HG03520 (cell line): Measurements from ENCODE around the gene BCL6.

Source experiments
- ATAC-seq: cut with Tn5 transposase; IDR thresholded peaks from one replicate; pipeline ENCODE4 v1.9.1; 2021; ENCODE audit warnings: mild to moderate bottlenecking, moderate library complexity; ENCODE audit not compliant: unreplicated experiment

BCL6 gene

DNA sequence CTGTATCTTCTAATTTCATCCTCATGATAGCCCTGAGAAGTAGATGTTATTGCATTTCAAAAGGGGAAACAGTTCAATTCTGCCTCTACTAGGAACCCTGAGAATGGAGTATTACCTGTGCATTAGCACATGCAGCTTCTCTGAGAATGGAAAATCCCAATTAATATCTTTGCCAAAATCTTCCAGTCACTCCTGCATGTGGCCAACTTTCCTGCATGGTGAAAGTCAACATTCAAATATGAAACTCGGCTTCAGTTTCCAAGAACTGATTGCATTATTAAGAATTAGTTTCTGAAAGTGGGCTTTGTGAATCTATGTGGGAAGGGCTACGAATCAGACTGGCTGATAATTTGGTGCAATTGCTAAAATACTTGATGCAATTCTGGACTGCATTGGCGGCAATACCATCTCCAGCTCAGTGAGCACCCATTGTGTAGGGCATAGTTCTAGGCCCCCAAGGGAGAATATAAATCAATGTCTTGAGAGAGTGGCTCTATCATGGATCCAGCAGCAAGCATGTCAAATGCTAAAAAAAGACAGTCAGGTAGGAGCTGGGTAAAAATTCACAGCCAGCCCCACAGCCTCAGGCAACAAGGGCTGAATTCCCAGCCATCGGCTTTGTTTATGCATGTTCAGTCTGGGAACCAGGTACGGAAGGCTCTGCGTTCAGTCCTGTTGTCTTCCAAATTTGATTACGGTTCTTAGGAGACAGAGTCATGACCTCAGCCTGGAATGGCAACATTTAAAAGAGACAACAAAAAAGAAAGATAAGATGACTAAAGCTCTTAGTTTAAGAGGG is 18.8 kb upstream of the BCL6 start:
- ATAC-seq = no peak

GRCh38 chr3:187762792-187763191 is 17.5 kb upstream of the BCL6 start:
- no peak for ATAC-seq

GRCh38 chr3:187759601-187760000 is 14.3 kb upstream of the BCL6 start:
- no peak for ATAC-seq

DNA sequence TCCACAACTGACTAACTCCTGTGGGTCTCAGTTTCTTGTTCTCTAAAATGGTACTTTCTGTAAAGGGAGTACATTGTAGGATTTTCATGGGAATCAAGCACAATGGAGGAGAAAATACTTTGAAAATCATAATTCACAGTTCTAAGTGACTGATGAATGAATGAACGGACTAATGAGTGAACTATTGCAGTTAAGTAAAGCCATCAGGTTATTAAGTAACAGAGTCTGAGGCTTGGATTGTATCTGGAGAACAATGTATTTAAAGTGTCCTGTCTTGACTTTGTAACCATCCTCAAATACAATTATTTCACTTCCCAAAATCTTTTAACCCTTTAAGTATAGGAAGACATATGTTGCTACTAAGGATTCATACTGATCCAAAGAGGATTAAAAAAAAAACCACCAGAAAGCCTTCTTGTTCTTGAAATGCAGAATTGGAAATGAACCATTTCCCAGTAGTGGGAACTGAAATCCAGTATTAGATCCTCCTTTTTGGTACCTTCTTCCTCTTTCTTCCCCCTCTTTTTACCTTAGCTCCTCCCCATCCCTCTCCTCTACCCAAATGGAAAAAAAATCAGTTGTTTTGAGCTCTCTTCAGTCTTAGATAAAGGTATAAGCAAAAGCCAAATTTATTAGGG is 13.2 kb upstream of the BCL6 start:
- ATAC-seq = no peak

DNA sequence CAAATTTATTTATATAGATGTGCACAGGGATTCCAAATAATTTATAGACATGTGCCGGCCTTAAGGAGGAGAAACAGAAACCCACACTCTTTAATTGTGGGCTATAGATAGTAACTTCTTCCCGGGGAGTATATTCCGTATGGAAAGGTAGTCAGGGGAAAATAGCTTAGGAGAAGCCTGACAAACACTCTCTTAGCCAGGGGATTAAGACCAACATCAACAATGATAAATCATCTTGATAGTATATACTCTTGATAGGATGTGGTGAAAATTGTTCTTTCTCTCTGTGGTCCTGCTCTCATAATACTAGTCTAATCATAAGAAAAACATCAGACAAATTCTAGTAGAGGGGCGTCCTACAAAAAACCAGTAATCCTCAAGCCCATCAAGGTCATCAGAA is 8.2 kb upstream of the BCL6 start:
- ATAC-seq = no peak

DNA sequence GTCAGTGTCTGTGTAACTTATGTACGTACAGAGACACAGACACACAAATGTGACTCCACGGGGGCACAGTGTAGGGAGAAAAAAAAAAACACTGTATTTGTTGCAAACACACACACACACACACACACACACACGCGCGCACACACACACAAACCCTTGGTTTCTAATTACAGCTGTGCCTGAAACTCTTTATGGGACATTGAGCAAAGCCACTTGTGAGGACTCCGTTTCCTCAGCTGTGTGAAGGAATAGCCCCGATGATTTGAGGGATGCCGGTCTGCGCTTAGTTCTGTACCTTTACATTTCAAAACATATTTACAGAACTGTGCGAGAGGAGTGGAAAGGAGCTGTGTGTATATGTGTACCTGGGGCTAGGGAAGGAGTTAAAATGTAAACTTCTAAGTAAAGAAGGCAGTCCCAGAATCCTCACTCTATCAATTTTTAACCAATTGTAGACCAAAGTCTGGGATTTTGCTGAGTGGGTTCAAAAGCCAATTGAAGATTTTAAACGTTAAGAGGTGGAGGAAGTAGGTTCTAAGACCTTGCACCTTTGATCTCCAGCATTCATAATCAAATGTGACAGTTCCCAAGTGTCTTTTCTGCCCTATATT is 5.3 kb upstream of the BCL6 start:
- ATAC-seq = no peak

GRCh38 chr3:187750006-187750512 is 4.8 kb upstream of the BCL6 start:
- no peak for ATAC-seq

DNA sequence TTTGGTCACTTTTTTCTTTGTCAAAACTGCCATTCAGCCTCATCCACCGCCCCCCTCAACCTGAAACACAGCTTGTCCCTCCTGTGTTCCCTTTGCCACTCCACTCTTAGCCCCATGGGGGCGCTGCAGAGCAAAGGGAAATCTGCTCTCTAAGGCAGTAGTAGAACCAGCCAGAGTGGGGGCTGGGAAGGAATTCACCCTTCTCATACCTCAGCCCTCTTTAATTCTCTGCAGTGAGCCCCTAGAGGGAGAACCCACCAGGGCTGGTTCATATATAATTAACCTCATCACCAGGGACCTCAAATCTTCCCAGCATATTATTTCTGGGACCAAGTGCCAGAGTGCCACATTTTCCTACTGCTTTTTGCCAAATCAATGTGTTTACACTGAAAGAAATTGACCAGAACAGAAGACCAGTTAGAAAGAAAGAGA is 2.8 kb upstream of the BCL6 start:
- ATAC-seq = no peak

DNA sequence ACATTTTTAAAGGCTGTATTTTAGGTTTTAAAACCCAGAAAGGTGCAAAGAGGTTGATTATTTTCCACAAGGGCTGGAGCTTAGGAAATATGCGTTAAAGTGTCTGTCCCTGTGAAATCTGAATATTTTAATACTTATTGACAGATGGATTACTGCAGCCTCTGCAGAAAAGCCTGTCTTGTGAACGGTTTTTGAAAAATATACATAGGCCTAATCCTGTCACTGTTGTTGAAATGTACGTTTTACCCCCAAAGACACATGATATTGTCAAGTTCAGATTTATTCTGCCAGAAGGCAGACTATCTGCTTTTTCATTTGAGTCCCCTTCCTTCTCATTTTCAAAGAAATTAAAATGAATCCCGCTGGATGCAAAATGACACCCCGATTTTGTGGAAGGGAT is 2.2 kb upstream of the BCL6 start:
- no peak for ATAC-seq

GRCh38 chr3:187746442-187747281 is 1.4 kb upstream of the BCL6 start:
- ATAC-seq = no peak

DNA sequence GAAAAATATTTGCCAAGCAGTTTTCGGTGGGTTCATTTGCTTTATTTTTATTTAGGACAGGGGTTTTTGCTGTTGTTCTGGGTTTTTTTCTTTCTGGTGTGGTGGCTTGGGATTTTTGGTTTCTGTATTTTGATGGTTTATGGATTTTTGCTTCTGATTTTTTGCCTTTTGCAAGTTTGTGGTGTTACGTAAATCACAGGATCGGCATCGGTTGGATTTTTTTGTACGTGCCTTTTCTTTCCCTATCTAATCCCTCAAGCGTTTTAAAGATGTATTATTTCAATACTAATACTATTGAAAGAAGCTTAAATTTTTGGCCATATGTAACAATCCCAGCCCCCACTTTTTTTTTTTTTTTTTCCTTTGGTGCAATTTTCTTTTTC is 782 bp upstream of the BCL6 start:
- no peak for ATAC-seq

GRCh38 chr3:187744169-187745151 is 808 bp downstream of the BCL6 start:
- ATAC-seq = no peak

DNA sequence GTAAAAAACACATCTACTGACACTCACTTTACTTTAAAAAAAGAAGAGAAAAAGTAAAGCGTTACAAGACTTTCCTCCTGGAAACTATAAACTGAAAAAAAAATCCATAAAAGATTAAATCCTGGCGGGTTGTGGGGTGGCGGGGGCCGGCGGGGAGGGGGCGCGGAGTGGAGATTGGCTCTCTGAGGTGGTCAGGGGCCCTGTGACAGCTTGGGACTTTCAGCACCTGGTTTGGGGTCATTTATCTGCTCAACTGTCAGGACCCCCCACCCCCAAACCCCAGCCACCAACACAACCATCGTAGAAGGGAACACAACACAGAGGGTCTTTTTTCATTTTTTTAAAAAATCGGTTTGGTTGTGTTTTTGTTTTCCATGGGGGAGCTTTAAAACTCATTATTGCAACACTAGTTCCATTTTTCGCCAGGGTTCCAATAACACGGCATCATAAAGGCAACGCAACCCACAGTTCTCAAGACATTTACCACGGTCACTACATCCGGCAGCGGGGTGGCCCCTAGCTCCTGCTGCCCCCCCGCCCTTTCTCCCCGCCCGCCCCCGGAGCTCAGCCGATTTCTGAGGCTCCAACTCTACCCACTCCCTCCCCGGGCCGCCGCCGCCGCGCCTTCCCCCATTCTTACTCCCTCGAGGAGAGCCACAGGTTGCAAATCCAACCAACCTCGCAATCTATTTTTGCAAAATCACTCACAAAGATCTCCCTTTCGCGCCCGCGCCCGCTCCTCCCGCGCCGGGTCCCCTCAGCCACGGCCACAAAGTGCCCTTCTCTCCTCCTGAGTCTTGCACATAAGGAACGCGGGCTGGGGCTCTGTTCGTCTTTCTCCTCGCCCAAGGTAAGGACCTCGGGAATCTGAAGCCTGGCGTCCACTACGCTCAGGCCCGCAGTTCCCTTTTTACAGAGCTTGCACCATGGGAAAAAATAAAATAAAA is 1.8 kb downstream of the BCL6 start:
- no peak for ATAC-seq

DNA sequence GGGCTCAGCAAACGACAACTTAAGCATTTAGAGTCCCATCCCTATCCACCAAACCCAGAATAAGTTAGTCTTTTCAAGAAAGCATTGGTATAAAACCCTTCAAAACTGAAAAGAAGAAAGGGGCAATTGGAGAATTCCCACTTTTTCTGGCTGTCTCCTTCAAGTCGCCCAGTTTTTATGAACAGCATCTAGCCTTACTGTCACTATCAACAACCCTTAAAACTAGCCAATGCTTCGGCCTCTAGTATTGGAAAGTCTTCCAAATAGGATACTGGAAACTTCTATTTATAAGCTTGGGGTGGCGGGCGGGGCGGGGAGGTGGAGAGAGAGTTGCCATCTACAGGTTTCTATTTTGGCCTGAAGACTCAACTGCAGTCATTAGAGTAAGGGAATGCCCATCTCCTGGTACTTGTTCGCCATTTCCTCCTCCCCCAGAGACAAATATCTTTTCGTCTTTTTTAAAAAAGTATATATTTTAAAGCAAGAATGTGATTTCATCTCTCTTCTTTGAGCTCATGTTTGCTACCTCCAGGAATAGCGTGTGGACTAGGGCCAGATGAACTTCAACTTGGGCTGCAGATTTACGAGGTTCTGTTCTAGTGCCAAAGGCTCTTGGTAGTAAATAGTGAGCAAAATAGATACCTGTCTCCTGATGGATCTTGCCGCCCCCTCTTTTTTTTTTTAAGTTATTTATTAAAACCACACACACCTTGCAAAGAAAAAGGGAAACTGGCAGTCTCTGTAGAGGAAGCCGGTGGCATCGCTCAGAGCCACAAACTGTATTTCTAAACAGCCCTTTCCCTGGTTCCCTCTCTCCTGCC is 2.7 kb downstream of the BCL6 start:
- ATAC-seq = no peak

- no peak for ATAC-seq
Observed at GRCh38 chr3:187741403-187742350, 3.6 kb downstream of the BCL6 start.

- ATAC-seq = no peak
Observed at GRCh38 chr3:187740421-187741399, 4.6 kb downstream of the BCL6 start.
